Measurements from ENCODE around the gene PRKN. TPM values are rescaled to one million over a fixed set of nuclear protein-coding genes. Genes with fewer than 3 reads are reported as not detected.

The PRKN gene
- total RNA-seq, 1 donor from 2014 or later: 7.0 TPM

- Mint-ChIP-seq H3K27me3 (ENCODE audit: unreplicated experiment) (no peaks in the 10 kb centered on the region), H3K4me1 (ENCODE audit: low read depth, unreplicated experiment) (no peaks in the 10 kb centered on the region), H3K9me3 (ENCODE audit: unreplicated experiment) (no peaks in the 10 kb centered on the region), H3K4me3 (ENCODE audit: unreplicated experiment) (no peak overlapping the region), H3K36me3 (ENCODE audit: unreplicated experiment) (no peaks in the 10 kb centered on the region), H3K27ac (ENCODE audit: unreplicated experiment) (no peak overlapping the region)
- no peak for DNase-seq
- TF ChIP-seq, protein P1, sequence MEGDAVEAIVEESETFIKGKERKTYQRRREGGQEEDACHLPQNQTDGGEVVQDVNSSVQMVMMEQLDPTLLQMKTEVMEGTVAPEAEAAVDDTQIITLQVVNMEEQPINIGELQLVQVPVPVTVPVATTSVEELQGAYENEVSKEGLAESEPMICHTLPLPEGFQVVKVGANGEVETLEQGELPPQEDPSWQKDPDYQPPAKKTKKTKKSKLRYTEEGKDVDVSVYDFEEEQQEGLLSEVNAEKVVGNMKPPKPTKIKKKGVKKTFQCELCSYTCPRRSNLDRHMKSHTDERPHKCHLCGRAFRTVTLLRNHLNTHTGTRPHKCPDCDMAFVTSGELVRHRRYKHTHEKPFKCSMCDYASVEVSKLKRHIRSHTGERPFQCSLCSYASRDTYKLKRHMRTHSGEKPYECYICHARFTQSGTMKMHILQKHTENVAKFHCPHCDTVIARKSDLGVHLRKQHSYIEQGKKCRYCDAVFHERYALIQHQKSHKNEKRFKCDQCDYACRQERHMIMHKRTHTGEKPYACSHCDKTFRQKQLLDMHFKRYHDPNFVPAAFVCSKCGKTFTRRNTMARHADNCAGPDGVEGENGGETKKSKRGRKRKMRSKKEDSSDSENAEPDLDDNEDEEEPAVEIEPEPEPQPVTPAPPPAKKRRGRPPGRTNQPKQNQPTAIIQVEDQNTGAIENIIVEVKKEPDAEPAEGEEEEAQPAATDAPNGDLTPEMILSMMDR (IDR thresholded peaks at IDR 0.05; ENCODE audit: partially characterized antibody, unreplicated experiment): no peak
These were observed 1044.6 kb downstream of the PRKN start for GRCh38 chr6:161682982-161683381.

GRCh38 chr6:161679980-161680538 lies 1047.5 kb downstream of the PRKN start:
- DNase-seq: no peak
- Mint-ChIP-seq H3K27me3 (ENCODE audit: unreplicated experiment) (no peaks in the 10 kb centered on the region), H3K36me3 (ENCODE audit: unreplicated experiment) (no peaks in the 10 kb centered on the region), H3K27ac (ENCODE audit: unreplicated experiment) (no peak overlapping the region), H3K4me1 (ENCODE audit: low read depth, unreplicated experiment) (no peaks in the 10 kb centered on the region), H3K4me3 (ENCODE audit: unreplicated experiment) (no peak overlapping the region), H3K9me3 (ENCODE audit: unreplicated experiment) (no peaks in the 10 kb centered on the region)
- TF ChIP-seq, protein P1 (IDR thresholded peaks at IDR 0.05; ENCODE audit: partially characterized antibody, unreplicated experiment): no peak

GRCh38 chr6:161677188-161677587 lies 1050.4 kb downstream of the PRKN start:
- Mint-ChIP-seq H3K4me3 (ENCODE audit: unreplicated experiment) (no peak overlapping the region), H3K9me3 (ENCODE audit: unreplicated experiment) (no peaks in the 10 kb centered on the region), H3K27ac (ENCODE audit: unreplicated experiment) (no peak overlapping the region), H3K27me3 (ENCODE audit: unreplicated experiment) (peaks cover 5% of the 10 kb centered on the region), H3K36me3 (ENCODE audit: unreplicated experiment) (no peaks in the 10 kb centered on the region), H3K4me1 (ENCODE audit: low read depth, unreplicated experiment) (no peaks in the 10 kb centered on the region)
- no peak for DNase-seq
- TF ChIP-seq, protein P1 (IDR thresholded peaks at IDR 0.05; ENCODE audit: partially characterized antibody, unreplicated experiment): no peak

- Mint-ChIP-seq H3K4me3 (ENCODE audit: unreplicated experiment) (no peak overlapping the region), H3K27me3 (ENCODE audit: unreplicated experiment) (peaks cover 5% of the 10 kb centered on the region)
- no peak for DNase-seq
These were observed 1051.0 kb downstream of the PRKN start for GRCh38 chr6:161676586-161676985.

More at GRCh38 chr6:161676586-161676985, 1051.0 kb downstream of the PRKN start:
- Mint-ChIP-seq H3K4me1 (ENCODE audit: low read depth, unreplicated experiment) (no peaks in the 10 kb centered on the region), H3K36me3 (ENCODE audit: unreplicated experiment) (no peaks in the 10 kb centered on the region), H3K9me3 (ENCODE audit: unreplicated experiment) (no peaks in the 10 kb centered on the region), H3K27ac (ENCODE audit: unreplicated experiment) (no peak overlapping the region)
- TF ChIP-seq, protein P1 (IDR thresholded peaks at IDR 0.05; ENCODE audit: partially characterized antibody, unreplicated experiment): no peak
